Measurements from ENCODE around the gene FGFR1OP2. TPM values are rescaled to one million over a fixed set of nuclear protein-coding genes. Genes with fewer than 3 reads are reported as not detected.
A peak's percentile ranks its signal among the peaks of the same experiment; 100 is the strongest.
"Not testable (repeated sequence)": the region's sequence is repeated elsewhere in the genome, so short reads cannot be mapped to it uniquely, and the experiment has no call there.

The FGFR1OP2 gene
- total and polyA plus RNA-seq, 4 donors, result 11.9 to 76.0 (median 27.6) TPM

GRCh38 chr12:26896913-26897312 lies 41.4 kb upstream of the FGFR1OP2 start:
- no peaks in the 10 kb centered on the region for H3K4me1 ChIP-seq (ENCODE audit: control insufficient read depth in 4 of 4, insufficient read depth in 4 of 4, low read length in 3 of 4)
- no peak overlapping the region for H3K4me3 ChIP-seq (ENCODE audit: low read depth in 1 of 3, low read length in 3 of 3)
- 99% methylated on average over 2 of the region's 2 CpGs for WGBS
- H3K9ac ChIP-seq (ENCODE audit: low read depth in 1 of 2, low read length in 2 of 2), result no peak overlapping the region
- no peak overlapping the region for H3K27ac ChIP-seq (ENCODE audit: low read depth in 1 of 2, low read length in 2 of 2)
- no peaks in the 10 kb centered on the region for H3K9me3 ChIP-seq (ENCODE audit: control insufficient read depth in 4 of 4, low read length in 3 of 4)
- no peaks in the 10 kb centered on the region for H3K27me3 ChIP-seq (ENCODE audit: control insufficient read depth in 4 of 4, insufficient read depth in 4 of 4, low read length in 3 of 4)
- no peak for DNase-seq (ENCODE audit: low spot score)
- H3K36me3 ChIP-seq (ENCODE audit: control insufficient read depth in 4 of 4, insufficient read depth in 3 of 4, low read depth in 1 of 4, low read length in 3 of 4), result peaks cover 0 to 5% (median 3%) of the 10 kb centered on the region in 4 donors
- TF ChIP-seq TAF1 (conservative IDR thresholded peaks at IDR 0.05) (no peak), HNF4A (conservative IDR thresholded peaks at IDR 0.05) (no peak), GABPA (IDR thresholded peaks at IDR 0.05 in 1 of 2, conservative IDR thresholded peaks at IDR 0.05 in 1 of 2) (no peak), NR2F2 (IDR thresholded peaks at IDR 0.05) (no peak), RAD21 (IDR thresholded peaks at IDR 0.05) (no peak), RXRA (IDR thresholded peaks at IDR 0.05) (no peak), JUND (IDR thresholded peaks at IDR 0.05) (no peak), FOXA2 (IDR thresholded peaks at IDR 0.05) (no peak)

GRCh38 chr12:26903396-26903795 lies 34.9 kb upstream of the FGFR1OP2 start:
- not testable (repeated sequence) for H3K36me3 ChIP-seq (ENCODE audit: control insufficient read depth in 4 of 4, insufficient read depth in 3 of 4, low read depth in 1 of 4, low read length in 3 of 4); H3K9me3 ChIP-seq (ENCODE audit: control insufficient read depth in 4 of 4, low read length in 3 of 4); H3K27ac ChIP-seq (ENCODE audit: low read depth in 1 of 2, low read length in 2 of 2); H3K27me3 ChIP-seq (ENCODE audit: control insufficient read depth in 4 of 4, insufficient read depth in 4 of 4, low read length in 3 of 4); H3K4me3 ChIP-seq (ENCODE audit: low read depth in 1 of 3, low read length in 3 of 3); H3K9ac ChIP-seq (ENCODE audit: low read depth in 1 of 2, low read length in 2 of 2); DNase-seq (ENCODE audit: low spot score); H3K4me1 ChIP-seq (ENCODE audit: control insufficient read depth in 4 of 4, insufficient read depth in 4 of 4, low read length in 3 of 4)
- WGBS, result 99% methylated on average over 2 of the region's 3 CpGs

GRCh38 chr12:26906024-26906423 lies 32.2 kb upstream of the FGFR1OP2 start:
- Histone ChIP-seq H3K4me3 (ENCODE audit: low read depth in 1 of 3, low read length in 3 of 3) (no peak overlapping the region), H3K36me3 (ENCODE audit: control insufficient read depth in 4 of 4, insufficient read depth in 3 of 4, low read depth in 1 of 4, low read length in 3 of 4) (peaks cover 3 to 11% (median 10%) of the 10 kb centered on the region in 4 donors), H3K27me3 (ENCODE audit: control insufficient read depth in 4 of 4, insufficient read depth in 4 of 4, low read length in 3 of 4) (no peaks in the 10 kb centered on the region), H3K9ac (ENCODE audit: low read depth in 1 of 2, low read length in 2 of 2) (no peak overlapping the region), H3K9me3 (ENCODE audit: control insufficient read depth in 4 of 4, low read length in 3 of 4) (no peaks in the 10 kb centered on the region), H3K27ac (ENCODE audit: low read depth in 1 of 2, low read length in 2 of 2) (no peak overlapping the region), H3K4me1 (ENCODE audit: control insufficient read depth in 4 of 4, insufficient read depth in 4 of 4, low read length in 3 of 4) (no peaks in the 10 kb centered on the region)
- DNase-seq (ENCODE audit: low spot score), result no peak
- 44% methylated on average over 1 of the region's 1 CpG for WGBS
- TF ChIP-seq TAF1 (conservative IDR thresholded peaks at IDR 0.05), result no peak

GRCh38 chr12:26906704-26907103 lies 31.6 kb upstream of the FGFR1OP2 start:
- Histone ChIP-seq H3K4me3 (ENCODE audit: low read depth in 1 of 3, low read length in 3 of 3) (no peak overlapping the region), H3K36me3 (ENCODE audit: control insufficient read depth in 4 of 4, insufficient read depth in 3 of 4, low read depth in 1 of 4, low read length in 3 of 4) (peaks cover 3 to 13% (median 10%) of the 10 kb centered on the region in 4 donors)
- no peak for TF ChIP-seq TAF1 (conservative IDR thresholded peaks at IDR 0.05)

GRCh38 chr12:26918321-26919215 lies 19.7 kb upstream of the FGFR1OP2 start:
- Histone ChIP-seq H3K27ac (ENCODE audit: low read depth in 1 of 2, low read length in 2 of 2) (no peak overlapping the region), H3K27me3 (ENCODE audit: control insufficient read depth in 4 of 4, insufficient read depth in 4 of 4, low read length in 3 of 4) (no peaks in the 10 kb centered on the region), H3K4me1 (ENCODE audit: control insufficient read depth in 4 of 4, insufficient read depth in 4 of 4, low read length in 3 of 4) (no peaks in the 10 kb centered on the region), H3K4me3 (ENCODE audit: low read depth in 1 of 3, low read length in 3 of 3) (no peak overlapping the region), H3K9ac (ENCODE audit: low read depth in 1 of 2, low read length in 2 of 2) (no peak overlapping the region), H3K36me3 (ENCODE audit: control insufficient read depth in 4 of 4, insufficient read depth in 3 of 4, low read depth in 1 of 4, low read length in 3 of 4) (peaks cover 2 to 12% (median 9%) of the 10 kb centered on the region in 4 donors), H3K9me3 (ENCODE audit: control insufficient read depth in 4 of 4, low read length in 3 of 4) (no peaks in the 10 kb centered on the region)
- WGBS, result 96% methylated on average over 5 of the region's 5 CpGs
- TF ChIP-seq REST (IDR thresholded peaks at IDR 0.05) (no peak), CTCF (IDR thresholded peaks at IDR 0.05; ENCODE audit: low read depth, low read length, missing input control) (peak; percentile 22), RAD21 (IDR thresholded peaks at IDR 0.05) (peak; percentile 45 to 59), ATF3 (IDR thresholded peaks at IDR 0.05) (no peak), TAF1 (conservative IDR thresholded peaks at IDR 0.05) (no peak)
- DNase-seq (ENCODE audit: low spot score), result no peak

More at GRCh38 chr12:26906704-26907103, 31.6 kb upstream of the FGFR1OP2 start:
- no peak overlapping the region for H3K9ac ChIP-seq (ENCODE audit: low read depth in 1 of 2, low read length in 2 of 2)
- no peak for DNase-seq (ENCODE audit: low spot score)
- WGBS, result 77% methylated on average over 1 of the region's 1 CpG
- H3K27ac ChIP-seq (ENCODE audit: low read depth in 1 of 2, low read length in 2 of 2), result no peak overlapping the region
- no peaks in the 10 kb centered on the region for H3K9me3 ChIP-seq (ENCODE audit: control insufficient read depth in 4 of 4, low read length in 3 of 4)
- H3K4me1 ChIP-seq (ENCODE audit: control insufficient read depth in 4 of 4, insufficient read depth in 4 of 4, low read length in 3 of 4), result no peaks in the 10 kb centered on the region
- no peaks in the 10 kb centered on the region for H3K27me3 ChIP-seq (ENCODE audit: control insufficient read depth in 4 of 4, insufficient read depth in 4 of 4, low read length in 3 of 4)

All from liver (tissue), 9 donors.